DOHH2 (cell line): ENCODE measurements around the gene HLA-DOB.

Source experiments
- H3F3A ChIP-seq: fragments of 200-600 bp; sonication (generic), shearing (Covaris generic); 2 replicates; pipeline ENCODE4 v1.6.0; 2016; ENCODE audit warnings: antibody characterized with exemption, mild to moderate bottlenecking; ENCODE audit not compliant: control insufficient read depth, insufficient read depth
- H3K27ac ChIP-seq: fragments of 200-600 bp; sonication (generic); 2 replicates; pipeline ENCODE4 v1.5.1; 2014; ENCODE audit warnings: low read depth, mild to moderate bottlenecking, low read length, moderate library complexity
- H3K27me3 ChIP-seq: fragments of 200-600 bp; sonication (generic); 2 replicates; pipeline ENCODE4 v1.6.1; 2014; ENCODE audit warnings: mild to moderate bottlenecking, low read length, mixed read lengths; ENCODE audit not compliant: control insufficient read depth
- H3K36me3 ChIP-seq: fragments of 200-600 bp; sonication (generic); 2 replicates; pipeline ENCODE4 v1.6.1; 2014; ENCODE audit warnings: mild to moderate bottlenecking, low read length, moderate library complexity, mixed read lengths; ENCODE audit not compliant: control insufficient read depth
- H3K4me1 ChIP-seq: fragments of 200-600 bp; sonication (generic); 2 replicates; pipeline ENCODE4 v1.6.1; 2014; ENCODE audit warnings: mild to moderate bottlenecking, low read length, mixed read lengths; ENCODE audit not compliant: control insufficient read depth
- H3K4me2 ChIP-seq: fragments of 200-600 bp; sonication (generic); 2 replicates; pipeline ENCODE4 v1.6.0; 2014; ENCODE audit warnings: mild to moderate bottlenecking, low read length, moderate library complexity
- H3K4me3 ChIP-seq: fragments of 200-600 bp; sonication (generic); 2 replicates; pipeline ENCODE4 v1.5.1; 2014; ENCODE audit warnings: mild to moderate bottlenecking, low read length, mixed read lengths
- H3K79me2 ChIP-seq: fragments of 200-600 bp; sonication (generic); 2 replicates; pipeline ENCODE4 v1.6.1; 2014; ENCODE audit warnings: mild to moderate bottlenecking, low read length, mixed read lengths; ENCODE audit not compliant: control insufficient read depth
- H3K9me2 ChIP-seq: fragments of 200-600 bp; sonication (generic); replicated peaks from 2 replicates; pipeline ENCODE4 v1.6.1; 2014; ENCODE audit warnings: mild to moderate bottlenecking, low read length, mixed read lengths; ENCODE audit not compliant: control insufficient read depth
- H3K9me3 ChIP-seq: fragments of 200-600 bp; sonication (generic); 2 replicates; pipeline ENCODE4 v1.6.1; 2014; ENCODE audit warnings: antibody characterized with exemption, low read length, mixed read lengths; ENCODE audit not compliant: control insufficient read depth, insufficient read depth
- H4K20me1 ChIP-seq: fragments of 200-600 bp; sonication (generic); 2 replicates; pipeline ENCODE4 v1.6.0; 2014; ENCODE audit warnings: low read depth, mild to moderate bottlenecking, antibody characterized with exemption, low read length, moderate library complexity; ENCODE audit not compliant: control insufficient read depth, insufficient read depth
- EZH2phosphoT487 ChIP-seq: fragments of 200-600 bp; sonication (generic); IDR thresholded peaks from 2 replicates; pipeline ENCODE4 v1.6.1; 2017; ENCODE audit warnings: borderline replicate concordance, mild to moderate bottlenecking, antibody characterized with exemption, low read length, moderate library complexity, mixed read lengths
- TF ChIP-seq, protein P1 (sequence below): fragments of 200-600 bp; sonication (generic); IDR thresholded peaks from one replicate; pipeline ENCODE4 v1.5.1; 2014; ENCODE audit warnings: antibody characterized with exemption, mild to moderate bottlenecking, low read depth, low read length; ENCODE audit not compliant: poor library complexity, severe bottlenecking

HLA-DOB gene

DNA sequence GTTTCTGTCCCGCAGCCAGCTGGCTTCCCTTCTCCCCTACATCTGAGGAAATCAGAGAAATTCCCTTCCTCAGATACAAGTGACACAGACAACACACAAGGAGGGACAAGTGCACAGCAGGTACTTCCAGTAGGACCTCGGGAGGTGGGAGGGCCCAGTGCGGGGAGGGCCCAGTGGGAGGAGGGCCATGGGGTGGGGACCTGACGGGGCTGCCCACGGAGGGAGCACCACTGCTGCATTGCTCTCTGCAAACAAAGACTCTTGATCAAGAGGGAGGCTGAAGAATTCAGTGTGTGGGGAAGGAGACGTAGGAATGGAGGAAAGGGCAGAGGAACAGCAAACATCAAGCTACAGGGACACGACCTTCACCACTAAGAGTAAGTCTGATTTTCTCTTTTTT, 12.7 kb upstream of the HLA-DOB start:
- Histone ChIP-seq H3K4me1 (no peaks in the 10 kb centered on the region), H3K4me3 (no peak overlapping the region), H3K9me2 (no peaks in the 10 kb centered on the region), H3F3A (no peaks in the 10 kb centered on the region; the same call in 1 of the 2 replicates), H3K27me3 (no peaks in the 10 kb centered on the region), H3K27ac (no peak overlapping the region), H3K9me3 (no peaks in the 10 kb centered on the region), H3K79me2 (no peaks in the 10 kb centered on the region), H3K4me2 (no peak overlapping the region), H4K20me1 (no peaks in the 10 kb centered on the region), H3K36me3 (peaks cover 57% of the 10 kb centered on the region)
- TF ChIP-seq, protein P1, sequence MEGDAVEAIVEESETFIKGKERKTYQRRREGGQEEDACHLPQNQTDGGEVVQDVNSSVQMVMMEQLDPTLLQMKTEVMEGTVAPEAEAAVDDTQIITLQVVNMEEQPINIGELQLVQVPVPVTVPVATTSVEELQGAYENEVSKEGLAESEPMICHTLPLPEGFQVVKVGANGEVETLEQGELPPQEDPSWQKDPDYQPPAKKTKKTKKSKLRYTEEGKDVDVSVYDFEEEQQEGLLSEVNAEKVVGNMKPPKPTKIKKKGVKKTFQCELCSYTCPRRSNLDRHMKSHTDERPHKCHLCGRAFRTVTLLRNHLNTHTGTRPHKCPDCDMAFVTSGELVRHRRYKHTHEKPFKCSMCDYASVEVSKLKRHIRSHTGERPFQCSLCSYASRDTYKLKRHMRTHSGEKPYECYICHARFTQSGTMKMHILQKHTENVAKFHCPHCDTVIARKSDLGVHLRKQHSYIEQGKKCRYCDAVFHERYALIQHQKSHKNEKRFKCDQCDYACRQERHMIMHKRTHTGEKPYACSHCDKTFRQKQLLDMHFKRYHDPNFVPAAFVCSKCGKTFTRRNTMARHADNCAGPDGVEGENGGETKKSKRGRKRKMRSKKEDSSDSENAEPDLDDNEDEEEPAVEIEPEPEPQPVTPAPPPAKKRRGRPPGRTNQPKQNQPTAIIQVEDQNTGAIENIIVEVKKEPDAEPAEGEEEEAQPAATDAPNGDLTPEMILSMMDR = no peak
- no peak for TF ChIP-seq EZH2phosphoT487

DNA sequence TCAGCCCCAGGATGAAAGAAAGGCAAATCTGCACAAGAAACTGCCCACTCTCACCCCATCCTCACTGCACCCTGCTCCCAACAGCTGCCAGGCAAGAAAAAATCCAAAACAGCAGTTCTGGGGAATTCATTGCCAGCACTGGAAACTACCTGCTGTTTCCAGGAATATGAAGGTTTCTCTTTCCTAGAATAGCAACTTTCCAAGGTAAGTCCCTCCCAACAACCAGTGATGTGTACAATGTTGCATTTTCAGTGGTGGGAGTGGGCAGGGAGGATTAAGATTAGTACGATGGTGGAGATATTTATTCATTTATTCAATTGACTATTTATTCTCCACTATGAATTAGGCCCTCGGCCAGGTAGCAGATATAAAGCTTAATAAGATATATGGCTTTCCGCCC, 10.2 kb upstream of the HLA-DOB start:
- peaks cover 1% of the 10 kb centered on the region for H3K4me1 ChIP-seq
- H4K20me1 ChIP-seq = no peaks in the 10 kb centered on the region
- H3K27me3 ChIP-seq = no peaks in the 10 kb centered on the region
- no peaks in the 10 kb centered on the region for H3K79me2 ChIP-seq
- no peaks in the 10 kb centered on the region; the same call in 1 of the 2 replicates for H3F3A ChIP-seq
- TF ChIP-seq EZH2phosphoT487 = no peak
- TF ChIP-seq, protein P1 = no peak
- H3K9me2 ChIP-seq = no peaks in the 10 kb centered on the region
- no peak overlapping the region for H3K4me3 ChIP-seq
- no peak overlapping the region for H3K4me2 ChIP-seq
- H3K36me3 ChIP-seq = peaks cover 37% of the 10 kb centered on the region
- H3K9me3 ChIP-seq = no peaks in the 10 kb centered on the region
- no peak overlapping the region for H3K27ac ChIP-seq

DNA sequence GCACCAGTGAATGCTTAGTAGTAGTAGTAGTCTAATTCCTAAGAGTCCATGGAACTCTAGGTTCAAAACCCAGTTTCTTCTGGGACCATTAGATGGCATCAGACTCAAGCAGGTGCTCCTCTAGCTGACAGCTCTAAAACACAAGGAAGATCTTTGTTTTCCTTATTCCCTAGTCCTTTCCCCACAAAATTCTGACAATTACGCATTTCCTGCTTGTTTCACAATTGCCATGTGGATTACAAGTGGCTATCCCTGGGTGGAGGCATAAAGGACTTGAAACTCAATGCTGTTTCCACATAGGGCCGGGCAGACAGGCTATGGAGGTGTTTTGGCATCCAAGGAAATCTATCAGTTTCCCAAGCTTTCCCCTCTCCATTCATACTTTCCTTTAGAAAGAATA, 9.2 kb upstream of the HLA-DOB start:
- H3K4me2 ChIP-seq = no peak overlapping the region
- no peaks in the 10 kb centered on the region for H3K9me3 ChIP-seq
- no peak overlapping the region for H3K4me3 ChIP-seq
- peaks cover 27% of the 10 kb centered on the region for H3K36me3 ChIP-seq
- H4K20me1 ChIP-seq = no peaks in the 10 kb centered on the region
- no peaks in the 10 kb centered on the region; the same call in 1 of the 2 replicates for H3F3A ChIP-seq
- H3K79me2 ChIP-seq = no peaks in the 10 kb centered on the region
- H3K27me3 ChIP-seq = no peaks in the 10 kb centered on the region
- H3K27ac ChIP-seq = no peak overlapping the region
- H3K9me2 ChIP-seq = no peaks in the 10 kb centered on the region
- TF ChIP-seq, protein P1 = peak; percentile 20
- no peak for TF ChIP-seq EZH2phosphoT487
- peaks cover 12% of the 10 kb centered on the region for H3K4me1 ChIP-seq
